NCI-H2196 (cell line): ENCODE results near the gene PDCL2.
"Not testable (repeated sequence)": the region's sequence is repeated elsewhere in the genome, so short reads cannot be mapped to it uniquely, and the experiment has no call there.

Source experiments
- DNase-seq: peaks from one replicate; lab custom pipeline; 2025; ENCODE audit not compliant: unreplicated experiment; lab: John Stamatoyannopoulos, UW

PDCL2 gene, protein sequence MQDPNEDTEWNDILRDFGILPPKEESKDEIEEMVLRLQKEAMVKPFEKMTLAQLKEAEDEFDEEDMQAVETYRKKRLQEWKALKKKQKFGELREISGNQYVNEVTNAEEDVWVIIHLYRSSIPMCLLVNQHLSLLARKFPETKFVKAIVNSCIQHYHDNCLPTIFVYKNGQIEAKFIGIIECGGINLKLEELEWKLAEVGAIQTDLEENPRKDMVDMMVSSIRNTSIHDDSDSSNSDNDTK

DNA sequence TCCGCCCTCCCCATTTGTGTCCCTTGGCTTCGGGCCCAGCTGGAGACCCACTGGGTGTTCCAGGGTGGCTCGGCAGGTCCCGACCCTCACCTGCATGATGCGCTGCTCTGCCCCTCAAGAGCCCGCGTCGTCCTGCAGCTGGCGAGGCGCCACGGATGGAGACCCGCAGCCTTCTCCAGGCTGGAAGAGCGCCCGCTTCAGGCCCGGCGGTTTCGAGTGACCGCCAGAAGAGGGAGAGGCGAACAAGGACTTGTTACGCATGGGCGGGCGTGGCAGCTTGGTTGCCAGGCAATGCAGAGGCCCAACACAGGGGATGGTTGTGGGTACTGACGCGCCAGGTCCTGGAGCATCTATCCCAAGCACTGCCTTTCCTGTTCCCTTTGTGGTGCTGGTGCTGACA lies at the start of gene PDCL2:
Gene PDCL2 (minus strand): TSS at position 232 of the 400 bp plus-strand sequence. CDS start 136 bp downstream, at position 96.
- no peak for DNase-seq

DNA sequence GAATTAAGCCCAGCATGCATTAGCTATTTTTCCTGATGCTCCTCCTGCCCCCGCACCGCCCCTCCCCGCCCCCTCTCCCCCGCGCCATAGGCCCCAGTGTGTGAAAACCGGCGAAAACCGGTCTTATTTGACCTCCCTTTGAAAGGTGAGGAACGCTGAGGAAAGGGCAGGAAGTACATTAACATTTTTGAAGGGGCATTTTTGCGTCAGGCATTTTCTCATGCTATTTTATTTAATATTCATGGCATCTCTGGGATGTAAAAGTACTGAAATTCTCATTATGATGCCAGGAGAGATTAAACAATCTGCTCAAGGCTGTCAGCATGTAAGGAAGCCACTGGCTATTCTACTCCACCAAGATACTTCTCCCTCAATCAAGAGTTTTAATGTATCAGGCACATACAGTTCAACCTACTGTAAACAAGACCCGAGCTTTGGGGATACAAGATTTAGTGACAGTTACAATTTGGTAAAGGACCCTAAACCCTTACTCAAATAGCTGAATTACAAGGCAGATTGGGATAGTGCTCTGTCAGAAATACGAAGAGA lies 45.3 kb upstream of the PDCL2 start:
- DNase-seq = no peak

DNA sequence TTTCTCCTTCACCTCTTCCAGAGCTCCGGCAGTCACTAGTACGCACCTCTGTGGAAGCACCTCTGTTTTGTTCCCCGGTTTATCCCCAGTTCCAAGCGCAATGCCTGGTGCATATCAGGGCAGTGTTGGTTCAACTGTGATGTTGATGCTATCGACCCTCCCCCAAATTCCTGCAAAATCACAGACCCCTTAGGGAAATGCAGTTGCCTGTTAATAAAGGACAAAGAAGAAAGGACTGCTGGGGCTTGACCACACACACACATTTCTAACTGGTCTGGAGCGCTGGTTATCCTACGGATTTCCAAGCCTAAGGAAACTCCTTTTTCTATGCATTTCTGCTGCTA lies 44.6 kb upstream of the PDCL2 start:
- no peak for DNase-seq

DNA sequence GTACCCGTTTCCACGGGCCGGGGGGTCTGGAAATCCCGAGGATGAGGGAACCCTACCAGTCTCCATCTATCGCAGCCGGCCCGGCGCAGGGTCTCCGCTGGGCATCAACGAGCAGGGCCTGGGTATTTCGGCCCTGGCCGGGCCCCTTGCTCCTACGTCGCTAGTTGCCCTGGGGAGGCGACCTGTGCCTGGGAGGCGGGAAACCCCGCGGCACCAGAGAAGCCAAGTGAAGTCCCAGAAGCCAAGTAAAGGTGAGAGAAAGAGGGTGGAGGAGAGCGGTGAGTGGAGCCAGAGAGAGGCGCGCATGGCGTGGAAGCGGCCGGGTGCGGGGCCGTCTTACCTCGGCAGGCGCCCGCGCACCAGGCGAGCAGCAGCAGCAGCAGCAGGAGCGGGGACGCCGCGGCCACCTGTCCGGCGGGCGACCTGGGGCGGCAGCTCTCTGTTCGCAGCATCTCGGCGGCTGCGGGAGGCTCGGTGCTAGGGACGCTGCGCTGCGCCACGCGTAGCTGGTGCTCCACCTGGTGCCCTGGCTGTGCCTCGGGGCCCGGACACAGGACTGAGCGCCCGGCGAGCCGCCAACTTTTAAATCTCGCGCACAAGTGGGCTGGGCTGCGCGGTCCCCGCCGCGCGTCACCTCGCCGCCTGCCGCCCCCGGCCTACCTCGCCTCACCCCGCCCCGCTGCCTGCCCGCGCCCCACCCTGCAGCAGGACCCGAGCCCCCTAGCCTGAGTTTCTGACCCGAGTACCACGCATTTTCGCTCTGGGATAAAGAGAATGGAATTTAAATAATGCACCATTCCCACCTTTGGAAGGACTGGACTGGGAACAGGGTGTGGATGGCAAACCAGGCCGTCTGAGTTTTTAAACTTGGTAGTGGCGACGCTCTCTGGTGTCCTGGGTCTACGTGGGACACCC lies 44.0 kb upstream of the PDCL2 start, which contains the start of gene NMU:
Gene NMU (minus strand): TSS at position 558 of the 915 bp plus-strand sequence. CDS start 106 bp downstream, at position 452.
- no peak for DNase-seq

DNA sequence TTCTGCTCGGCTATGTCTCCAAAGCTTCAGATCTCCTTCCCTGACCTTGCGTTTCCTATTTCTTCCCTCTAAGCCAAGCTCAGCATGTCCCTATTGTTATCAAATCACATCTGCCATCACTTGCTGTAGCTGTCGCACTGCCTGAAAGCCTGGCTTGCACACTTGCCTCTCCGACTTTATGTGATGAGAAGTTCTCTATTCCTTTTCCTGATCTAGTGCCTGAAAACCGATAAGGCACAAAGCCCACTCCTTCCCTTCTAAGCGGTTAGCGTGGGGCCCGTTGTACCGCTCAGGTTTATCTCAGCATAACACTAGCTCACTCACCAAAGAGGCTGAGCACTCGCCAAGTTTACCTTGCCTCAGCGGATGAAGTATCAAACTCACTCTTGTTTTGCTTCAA lies 43.2 kb upstream of the PDCL2 start:
- no peak for DNase-seq

DNA sequence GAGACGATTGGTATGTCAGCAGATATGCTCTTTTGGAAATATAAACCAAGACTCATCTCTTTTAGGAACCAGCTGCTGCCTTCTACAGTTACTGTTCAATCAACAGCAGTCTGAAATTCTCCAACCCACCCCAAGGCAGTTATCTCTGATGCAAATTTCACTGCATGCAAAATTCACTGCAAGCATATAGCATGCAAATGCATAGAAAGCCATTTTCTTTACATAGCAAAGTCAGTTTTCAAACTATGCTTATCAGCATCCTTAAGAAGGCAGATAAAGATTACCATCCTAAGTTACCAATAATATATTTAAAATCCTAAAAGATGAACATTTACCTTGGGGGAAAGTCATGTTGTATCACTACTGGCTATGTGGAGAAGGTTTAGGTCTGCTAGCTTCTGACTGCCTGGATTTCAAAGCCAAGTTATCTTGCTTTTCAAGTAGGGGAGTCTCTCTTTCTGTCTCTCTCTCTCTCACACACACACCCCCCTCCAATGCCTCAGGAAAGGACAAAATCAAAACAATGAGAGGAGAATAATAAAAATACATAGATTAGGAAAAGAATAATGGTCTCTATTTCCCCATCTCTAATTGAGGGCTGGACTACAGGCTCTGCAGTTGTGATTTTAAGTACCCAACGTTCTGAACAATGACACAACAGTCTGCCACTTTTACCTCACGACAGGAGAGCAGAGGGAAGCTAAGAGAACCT lies 42.5 kb upstream of the PDCL2 start:
- DNase-seq = no peak

DNA sequence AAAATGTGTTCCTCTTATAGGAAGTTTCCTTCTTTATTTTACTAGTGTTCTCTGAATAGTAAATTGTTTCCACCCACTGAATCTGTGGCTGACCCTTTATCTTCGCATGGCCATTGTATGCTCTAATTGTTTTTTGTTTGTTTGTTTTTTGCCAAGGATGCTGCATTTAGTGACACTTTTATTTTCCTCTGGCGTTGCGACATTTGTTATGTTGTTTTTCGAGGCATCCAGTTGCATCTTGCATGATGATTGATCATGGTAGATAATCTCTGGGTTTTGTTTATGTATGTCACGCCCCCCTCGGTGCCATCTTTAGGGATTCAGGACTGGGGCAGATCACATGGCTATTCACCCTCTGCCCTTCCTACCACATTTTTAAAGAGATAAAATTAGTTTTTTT lies 41.9 kb upstream of the PDCL2 start:
- no peak for DNase-seq

DNA sequence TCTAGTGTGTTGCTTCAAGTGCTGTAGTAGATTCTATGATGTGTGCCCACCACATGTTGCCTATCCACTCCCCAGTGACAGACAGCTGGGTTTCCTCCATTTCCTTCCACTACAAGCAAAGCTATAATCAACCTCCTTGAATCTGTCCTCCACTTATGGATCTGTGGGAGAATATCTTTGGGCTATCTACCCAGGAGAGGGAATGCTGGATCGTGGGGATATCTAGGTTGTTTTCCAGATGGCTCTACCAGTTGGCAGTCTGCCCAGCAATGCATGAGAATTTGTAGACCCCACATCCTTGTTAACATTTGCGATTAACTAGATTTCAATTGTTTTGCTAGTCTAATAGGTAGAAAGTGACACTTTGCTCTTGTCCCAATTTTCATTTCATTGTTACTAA lies 33.8 kb upstream of the PDCL2 start:
- no peak for DNase-seq

DNA sequence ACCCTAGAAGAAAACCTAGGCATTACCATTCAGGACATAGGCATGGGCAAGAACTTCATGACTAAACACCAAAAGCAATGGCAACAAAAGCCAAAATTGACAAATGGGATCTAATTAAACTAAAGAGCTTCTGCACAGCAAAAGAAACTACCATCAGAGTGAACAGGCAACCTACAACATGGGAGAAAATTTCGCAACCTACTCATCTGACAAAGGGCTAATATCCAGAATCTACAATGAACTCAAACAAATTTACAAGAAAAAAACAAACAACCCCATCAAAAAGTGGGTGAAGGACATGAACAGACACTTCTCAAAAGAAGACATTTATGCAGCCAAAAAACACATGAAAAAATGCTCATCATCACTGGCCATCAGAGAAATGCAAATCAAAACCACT lies 32.0 kb upstream of the PDCL2 start:
- DNase-seq = not testable (repeated sequence)

DNA sequence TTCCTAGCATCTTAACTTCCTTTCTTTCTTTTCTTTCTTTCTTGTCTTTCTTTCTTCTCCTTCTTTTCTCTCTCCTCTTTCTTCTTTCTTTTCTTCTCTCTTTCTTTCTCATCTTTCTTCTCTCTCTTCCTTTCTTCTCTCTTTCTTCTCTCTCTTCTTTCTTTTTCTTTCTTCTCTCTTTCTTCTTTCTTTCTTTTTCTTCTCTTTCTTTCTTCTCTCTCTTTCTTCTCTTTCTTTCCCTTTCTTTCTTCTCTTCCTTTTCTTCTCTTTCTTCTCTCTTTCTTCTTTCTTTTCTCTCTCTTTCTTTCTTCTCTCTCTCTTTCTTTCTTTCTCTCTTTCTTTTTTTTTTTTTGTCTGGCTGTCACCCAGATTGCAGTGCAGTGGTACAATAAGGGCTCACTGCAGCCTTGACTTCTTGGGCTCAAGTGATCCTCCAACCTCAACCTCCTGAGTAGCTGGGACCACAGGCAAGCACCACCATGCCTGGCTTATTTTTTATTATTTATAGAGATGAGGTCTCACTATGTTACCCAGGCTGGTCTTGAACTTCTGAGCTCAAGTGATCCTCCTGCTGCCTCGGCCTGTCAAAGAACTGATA lies 26.6 kb upstream of the PDCL2 start:
- no peak for DNase-seq

DNA sequence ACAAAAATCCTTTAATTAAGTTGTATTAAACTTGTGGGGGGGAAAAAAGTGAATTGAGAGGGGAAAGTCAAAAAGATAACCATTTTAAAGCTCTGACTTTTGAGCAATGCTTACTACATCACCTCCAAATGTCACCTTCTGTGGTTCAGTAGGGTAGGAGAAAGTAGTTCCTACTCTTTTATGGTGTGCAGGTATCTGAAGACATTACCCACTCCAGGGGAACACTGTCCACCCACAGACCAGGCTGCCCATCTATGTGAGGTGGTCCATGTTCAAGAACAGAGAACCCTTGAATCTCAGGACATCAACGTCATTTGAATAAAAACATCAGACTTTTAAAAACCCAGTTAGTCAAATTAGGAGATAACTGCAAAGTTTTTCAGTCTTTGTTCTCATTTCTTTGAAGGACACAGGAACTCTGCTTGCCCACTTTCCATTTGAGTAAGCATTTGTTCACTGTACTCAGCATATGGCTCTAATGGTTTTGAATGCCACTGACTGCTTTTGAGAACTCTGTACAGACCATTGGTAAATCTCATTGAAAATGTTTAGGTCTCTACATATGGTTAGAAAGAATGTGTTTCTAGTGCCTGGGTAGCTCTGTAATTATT lies 25.6 kb upstream of the PDCL2 start:
- no peak for DNase-seq

DNA sequence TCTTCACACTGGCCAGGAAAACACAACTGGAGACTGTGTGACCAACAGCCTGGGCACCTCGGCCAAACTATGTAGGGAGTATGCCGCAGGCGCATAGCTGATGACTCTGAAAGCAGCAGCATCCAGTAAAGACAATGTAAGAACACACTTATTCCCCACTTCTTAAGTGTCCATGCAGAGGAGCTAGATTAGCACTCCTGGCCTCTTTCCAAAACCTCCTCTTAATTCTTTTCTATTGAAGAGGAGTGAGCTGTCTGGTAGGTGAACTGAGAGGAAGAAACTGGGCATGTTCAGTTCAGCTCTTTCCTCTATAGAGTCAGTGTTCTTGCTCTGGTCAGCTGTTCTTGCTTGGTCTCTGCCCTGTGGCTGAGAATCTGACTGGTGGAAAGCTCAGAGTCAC lies 23.0 kb upstream of the PDCL2 start:
- no peak for DNase-seq

DNA sequence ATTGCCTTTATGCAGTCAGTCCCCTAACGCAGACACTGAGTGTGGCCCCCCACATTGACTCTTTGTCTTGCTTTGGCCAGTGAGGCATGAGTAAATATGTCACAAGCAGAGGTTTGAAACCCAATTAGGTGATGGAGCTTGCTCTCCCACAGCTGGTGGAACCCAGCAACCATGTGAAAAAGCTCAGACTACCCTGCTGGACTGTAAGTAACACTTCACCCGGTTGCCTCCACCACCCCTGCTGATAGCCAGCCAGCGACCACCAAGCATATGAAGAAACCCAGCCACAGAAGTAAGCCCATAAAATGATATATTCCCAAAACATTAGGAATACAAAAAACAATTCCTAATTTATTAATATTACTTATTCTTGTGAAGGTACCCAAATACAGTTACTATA lies 21.6 kb upstream of the PDCL2 start:
- no peak for DNase-seq

DNA sequence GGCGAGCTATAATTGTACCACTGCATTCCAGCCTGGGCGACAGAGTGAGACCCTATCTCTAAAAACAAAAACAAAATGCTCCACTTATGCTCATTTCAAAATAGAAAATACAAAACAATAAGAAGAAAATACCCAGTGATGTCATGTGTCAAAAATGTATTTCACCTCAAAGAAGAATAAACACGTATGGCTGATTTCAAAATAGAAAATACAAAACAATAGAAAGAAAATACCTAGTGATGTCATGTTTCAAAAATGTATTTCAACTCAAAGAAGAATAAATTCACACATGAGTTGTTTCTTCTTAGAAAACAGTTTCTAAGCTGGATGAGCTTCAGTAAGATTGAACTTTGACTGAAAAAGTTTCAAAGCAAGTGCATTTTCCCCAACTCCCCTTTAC lies 20.3 kb upstream of the PDCL2 start:
- no peak for DNase-seq

DNA sequence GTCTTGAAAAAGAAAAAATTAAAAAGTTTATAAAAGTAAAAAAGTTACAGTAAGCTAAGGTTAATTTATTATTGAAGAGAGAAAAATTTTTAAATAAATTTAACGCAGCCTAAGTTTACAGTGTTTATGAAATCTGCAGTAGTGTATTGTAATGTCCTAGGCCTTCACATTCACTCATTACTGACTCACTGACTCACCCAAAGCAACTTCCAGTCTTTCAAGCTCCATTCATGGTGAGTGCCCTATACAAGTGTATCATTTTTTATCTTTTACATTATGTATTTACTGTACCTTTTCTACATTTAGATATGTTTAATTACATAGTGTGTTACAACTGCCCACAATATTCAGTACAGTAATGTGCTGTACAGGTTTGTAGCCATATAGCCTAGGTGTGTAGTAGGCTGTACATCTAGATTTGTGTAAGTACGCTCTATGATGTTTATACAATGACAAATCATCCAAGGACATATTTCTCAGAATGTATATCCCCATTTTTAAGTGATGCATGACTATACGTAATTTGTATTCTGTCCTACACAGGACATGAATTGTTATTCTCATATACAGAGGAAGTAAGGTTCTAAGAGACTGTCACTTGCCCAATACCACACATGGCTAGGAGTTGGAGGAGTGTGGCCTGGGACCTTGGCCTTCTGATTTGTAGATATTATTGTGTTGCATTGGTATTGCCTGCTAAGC lies 19.5 kb upstream of the PDCL2 start:
- no peak for DNase-seq

DNA sequence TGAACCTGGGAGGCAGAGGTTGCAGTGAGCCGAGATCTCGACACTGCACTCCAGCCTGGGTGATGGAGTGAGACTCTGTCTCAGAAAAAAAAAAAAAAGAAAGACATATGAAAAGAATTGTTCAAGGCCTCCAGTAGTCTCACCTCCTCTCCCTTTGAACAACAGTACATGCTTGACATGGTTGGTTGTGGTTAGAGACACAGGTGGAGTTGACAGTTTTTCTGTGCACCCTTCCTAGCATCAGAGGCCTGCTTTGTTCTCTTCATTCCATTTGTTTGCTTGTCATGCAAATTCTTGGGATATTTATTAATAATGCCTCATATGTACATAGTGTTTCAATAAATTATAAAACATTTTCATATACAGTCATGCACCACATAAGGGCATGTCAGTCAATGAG lies 18.3 kb upstream of the PDCL2 start:
- DNase-seq = no peak

DNA sequence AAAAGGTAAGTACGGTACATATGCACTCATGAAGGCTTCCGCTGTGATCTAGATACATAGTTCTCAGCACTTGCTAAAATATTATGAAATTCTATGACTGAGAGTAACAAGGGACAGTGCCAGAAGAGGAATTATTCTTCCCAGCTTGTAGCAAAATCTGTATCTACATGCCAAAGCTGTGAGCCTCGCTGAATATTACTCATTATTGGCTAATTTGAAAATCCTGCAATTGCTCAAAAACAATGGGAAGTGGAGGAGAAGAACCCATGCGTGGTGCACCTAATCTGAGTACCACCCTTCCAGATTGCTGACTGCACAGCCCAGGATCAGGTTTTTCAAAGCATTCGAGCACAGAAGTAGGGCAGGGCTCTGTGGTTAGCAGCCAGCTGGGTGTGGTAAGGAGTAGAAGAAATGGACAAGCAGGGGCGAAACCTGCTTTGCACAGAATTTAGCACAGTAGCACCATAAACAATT lies 17.4 kb upstream of the PDCL2 start:
- DNase-seq = no peak

DNA sequence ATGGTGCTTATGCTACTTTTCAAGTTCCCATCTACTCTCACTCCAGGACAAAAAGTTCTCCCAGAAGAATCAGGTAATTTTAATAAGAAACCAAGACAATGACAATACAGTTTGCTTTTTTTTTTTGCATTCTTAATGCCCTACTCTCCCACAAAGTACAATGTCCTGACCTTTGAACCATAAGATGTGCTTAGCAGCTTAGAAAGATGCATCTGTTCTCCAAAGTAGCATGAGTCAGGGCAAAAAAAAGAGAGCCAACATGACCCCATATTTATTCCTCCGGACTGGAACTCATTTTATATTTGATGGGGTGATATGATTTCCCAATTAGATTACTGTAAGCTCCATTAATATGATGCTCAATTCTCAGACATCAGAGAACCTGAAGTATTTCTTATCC lies 16.5 kb upstream of the PDCL2 start:
- no peak for DNase-seq

DNA sequence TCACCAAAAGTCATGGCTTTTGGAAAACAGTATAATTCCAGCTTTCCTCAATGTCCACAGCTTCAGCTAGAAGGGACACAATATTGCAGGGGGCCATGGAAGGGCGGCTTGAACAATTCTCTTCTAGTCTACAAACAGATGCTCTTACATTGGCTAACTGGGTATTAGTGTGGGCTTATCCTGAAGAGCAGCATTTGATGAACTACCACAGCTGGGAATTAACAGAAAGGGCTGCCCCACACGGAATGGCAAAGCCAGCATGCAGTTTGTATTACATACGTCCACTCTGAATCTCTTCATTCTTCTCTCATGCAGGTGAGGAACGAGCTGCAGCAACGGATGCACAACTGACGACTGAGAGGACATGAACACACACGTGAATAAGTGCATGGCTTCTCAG lies 13.0 kb upstream of the PDCL2 start:
- DNase-seq = no peak

DNA sequence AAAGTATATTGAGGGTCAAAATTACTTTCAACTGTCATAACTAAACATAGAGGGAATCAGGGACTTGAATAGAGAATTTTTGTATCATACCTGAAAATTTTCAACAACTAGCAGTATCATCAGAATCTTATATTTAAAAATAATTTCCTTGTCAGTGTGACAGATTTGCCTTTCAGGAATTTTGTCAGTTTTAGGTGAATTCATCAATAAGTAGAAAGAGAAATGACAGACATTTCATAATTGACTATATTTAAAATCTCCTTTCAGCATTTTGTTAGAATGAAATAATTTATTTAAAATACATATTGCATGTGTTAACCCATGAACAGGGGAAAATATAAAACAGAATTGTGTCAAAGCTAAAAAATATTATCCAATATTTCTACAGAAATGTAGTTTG lies 8.6 kb upstream of the PDCL2 start:
- DNase-seq = no peak
